H4 (cell line): ENCODE results near the gene CYTH1. TPM values are rescaled to one million over a fixed set of nuclear protein-coding genes. Genes with fewer than 3 reads are reported as not detected.
"Not testable (repeated sequence)": the region's sequence is repeated elsewhere in the genome, so short reads cannot be mapped to it uniquely, and the experiment has no call there.

Source experiments
- DNase-seq: peaks from one replicate; pipeline ENCODE4 v3.0.0-alpha.2; 2015; ENCODE audit warnings: low spot score
- total RNA-seq: library from RNA; depleted of rRNA; stranded (reverse); fragments of >200 nt; shearing (Covaris generic); gene quantifications from 2 replicates; pipeline ENCODE4 v1.2.3, GENCODE V29; 2014

CYTH1 gene
- total RNA-seq, 1 experiment from 2014 or later, result 9.7 TPM

GRCh38 chr17:78692460-78693010 is 89.5 kb downstream of the CYTH1 start:
- no peak for DNase-seq

GRCh38 chr17:78689029-78689428 is 93.0 kb downstream of the CYTH1 start:
- DNase-seq, result no peak

DNA sequence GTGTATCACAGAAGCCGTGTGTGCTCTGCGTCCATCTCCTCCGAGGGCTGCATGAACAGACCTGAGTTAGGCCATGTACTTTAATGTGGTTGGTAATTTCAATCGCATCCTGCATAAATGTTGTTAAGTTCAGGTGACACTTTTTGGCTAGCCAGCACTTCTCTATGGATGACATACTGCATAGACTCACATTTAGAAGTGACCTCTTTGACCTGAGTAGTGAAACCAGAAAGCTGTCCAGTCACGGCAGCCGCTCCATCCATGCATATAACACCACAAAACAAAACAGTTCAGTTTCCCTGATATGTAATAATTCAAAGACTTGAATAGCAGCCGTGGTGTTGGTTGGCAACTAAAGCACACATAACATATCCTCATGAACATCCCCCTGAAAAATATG is 94.1 kb downstream of the CYTH1 start:
- no peak for DNase-seq

GRCh38 chr17:78687125-78687524 is 94.9 kb downstream of the CYTH1 start:
- no peak for DNase-seq

- DNase-seq, result no peak
Observed at GRCh38 chr17:78684026-78684425, 98.0 kb downstream of the CYTH1 start.

GRCh38 chr17:78683408-78683961 is 98.6 kb downstream of the CYTH1 start:
- DNase-seq, result no peak

DNA sequence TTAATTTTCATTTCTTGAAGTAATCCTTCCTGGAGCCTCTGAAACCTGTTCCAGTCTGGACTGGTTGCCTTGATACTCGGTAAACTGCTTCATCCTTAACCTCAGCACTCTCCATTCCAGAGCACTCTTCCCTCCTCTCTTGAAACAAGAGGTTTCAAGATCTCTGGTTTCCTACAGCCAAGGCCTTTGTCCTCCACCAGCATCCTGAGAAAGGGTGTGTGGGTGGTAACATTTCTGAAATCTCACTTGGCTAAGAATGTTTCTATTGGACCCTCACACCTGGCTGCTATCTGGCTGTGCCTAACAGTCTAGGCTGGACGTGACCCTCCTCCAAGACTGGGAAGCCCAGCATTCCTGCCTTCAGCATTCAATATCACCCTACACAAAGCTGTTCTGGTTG is 99.7 kb downstream of the CYTH1 start:
- no peak for DNase-seq

DNA sequence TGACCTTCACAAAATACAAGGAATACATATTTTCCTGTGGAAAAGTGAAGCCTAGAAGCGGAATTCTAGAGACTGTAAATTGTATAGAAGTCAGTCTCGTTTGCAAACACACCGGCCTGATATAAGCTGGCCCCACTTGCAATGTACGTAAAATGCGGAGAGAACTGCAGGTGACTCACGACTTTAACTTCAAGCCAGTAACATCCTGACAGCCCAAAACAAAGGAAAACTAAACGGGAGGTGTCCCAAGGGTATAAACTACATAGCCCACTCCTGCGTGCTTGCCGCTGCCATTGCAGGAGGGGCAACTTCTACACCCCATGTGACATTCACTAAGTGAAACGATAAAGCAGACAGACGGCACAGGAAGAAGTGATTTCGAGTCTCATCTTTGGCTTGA is 101.6 kb downstream of the CYTH1 start:
- DNase-seq, result no peak

DNA sequence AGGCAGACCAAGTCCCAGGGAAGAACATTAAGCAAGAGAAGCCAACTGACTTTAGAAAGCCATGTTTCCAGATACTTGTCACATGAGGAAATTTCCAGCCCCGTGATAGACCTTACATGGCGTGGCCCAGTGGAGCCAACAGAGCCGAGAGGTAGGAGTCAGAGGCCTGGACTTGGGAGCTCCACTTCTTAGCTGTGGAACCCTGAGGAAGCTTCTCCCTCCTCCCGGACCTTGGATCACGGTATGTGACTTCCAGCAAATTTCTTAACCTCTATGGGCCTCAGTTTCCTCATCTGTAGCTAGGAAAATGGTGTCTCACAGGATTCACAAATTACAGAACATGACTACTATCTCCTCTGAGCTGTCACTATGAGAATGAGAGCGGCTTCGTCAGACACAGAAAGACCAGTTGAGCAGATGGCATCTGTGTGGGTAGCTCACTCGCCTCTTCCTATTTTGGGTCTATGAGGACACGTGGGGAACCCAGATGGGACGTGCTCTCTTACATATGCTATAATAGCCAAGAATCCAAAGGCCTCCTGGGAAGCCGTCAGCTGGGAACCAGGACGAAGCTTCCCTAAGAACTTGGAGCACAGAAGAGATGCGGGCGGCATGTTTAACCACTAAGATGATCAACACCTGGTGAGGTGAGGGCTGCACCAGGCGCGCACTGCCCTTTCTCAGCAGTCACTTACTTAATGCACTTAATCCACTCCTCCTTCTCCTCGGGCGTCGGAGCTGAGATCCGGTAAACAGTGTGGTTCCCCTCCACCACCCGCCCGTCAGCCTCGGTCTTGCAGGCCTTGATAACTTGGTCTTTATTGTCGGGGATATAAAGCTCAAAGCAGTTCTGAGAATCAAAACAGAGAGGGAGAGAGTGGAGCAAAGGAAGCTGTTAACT is 102.3 kb downstream of the CYTH1 start:
- no peak for DNase-seq

- DNase-seq, result no peak
Observed at GRCh38 chr17:78678711-78679110, 103.4 kb downstream of the CYTH1 start.

GRCh38 chr17:78678222-78678557 is 103.9 kb downstream of the CYTH1 start:
- DNase-seq, result no peak

GRCh38 chr17:78677303-78678221 is 104.5 kb downstream of the CYTH1 start:
- no peak for DNase-seq

DNA sequence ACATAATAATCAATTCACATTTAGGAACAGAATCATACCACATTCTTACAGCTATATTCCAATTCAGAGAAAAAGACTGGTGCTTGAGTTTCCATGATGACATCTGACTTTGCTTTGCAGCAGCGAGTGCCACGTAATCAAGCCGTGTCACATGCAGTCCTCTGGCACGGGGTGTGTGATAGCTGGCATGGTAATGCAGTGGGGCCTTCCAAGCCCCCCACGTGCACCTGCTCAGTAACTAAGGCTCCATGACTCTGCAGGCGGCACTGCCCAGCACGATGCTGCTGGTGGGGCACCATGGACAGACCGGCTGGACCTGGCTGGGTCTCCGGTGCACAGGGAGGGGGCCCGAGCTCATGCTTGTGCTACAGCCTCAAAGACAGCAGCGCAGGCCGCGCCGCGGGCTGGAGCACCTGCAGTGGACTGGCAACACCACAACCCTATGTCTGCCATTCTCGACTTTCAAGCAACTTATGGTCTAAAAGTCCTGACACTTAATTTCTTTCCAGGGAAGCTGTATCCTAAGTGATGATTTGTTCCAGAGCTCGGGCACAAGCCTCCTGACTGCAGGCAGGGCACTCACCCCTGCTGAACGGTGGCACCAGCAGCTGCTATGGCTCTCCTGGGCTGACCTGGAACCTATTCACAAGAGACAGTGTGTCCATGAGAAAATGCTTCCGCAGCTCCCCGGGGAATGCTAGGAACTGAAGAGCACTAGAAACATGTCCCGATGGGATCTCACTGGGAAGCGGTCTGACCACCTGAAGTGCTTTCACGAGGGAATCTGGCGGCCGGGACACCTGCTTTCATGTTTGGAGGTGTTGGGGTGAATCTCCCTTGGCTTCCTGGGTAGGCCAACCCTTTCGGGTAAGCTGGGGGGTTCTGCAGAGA is 105.4 kb downstream of the CYTH1 start:
- DNase-seq, result no peak

GRCh38 chr17:78675836-78676235 is 106.2 kb downstream of the CYTH1 start:
- DNase-seq, result no peak

GRCh38 chr17:78675316-78675616 is 106.8 kb downstream of the CYTH1 start:
- DNase-seq, result no peak

GRCh38 chr17:78674595-78675315 is 107.3 kb downstream of the CYTH1 start:
- DNase-seq, result no peak

GRCh38 chr17:78674156-78674555 is 107.9 kb downstream of the CYTH1 start:
- DNase-seq, result no peak

DNA sequence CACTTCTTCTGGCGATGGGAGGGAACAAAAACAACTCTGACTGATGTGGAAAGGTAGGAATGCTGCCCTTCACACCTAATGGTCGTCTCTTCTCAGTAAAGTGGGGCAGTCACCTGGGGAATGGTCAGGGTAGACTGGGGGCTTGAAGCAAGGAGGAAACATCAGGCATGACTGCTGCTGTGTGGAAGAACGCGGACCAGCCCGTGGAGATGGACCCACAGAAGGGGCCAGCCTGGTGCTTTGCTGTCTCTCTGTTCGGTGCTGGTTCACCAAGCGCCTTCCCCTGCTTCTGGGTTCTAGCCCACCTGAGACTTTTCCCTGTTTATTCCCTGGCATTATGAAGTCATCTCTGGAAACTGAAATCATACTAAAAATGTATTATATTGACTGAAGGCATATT is 108.7 kb downstream of the CYTH1 start:
- no peak for DNase-seq

DNA sequence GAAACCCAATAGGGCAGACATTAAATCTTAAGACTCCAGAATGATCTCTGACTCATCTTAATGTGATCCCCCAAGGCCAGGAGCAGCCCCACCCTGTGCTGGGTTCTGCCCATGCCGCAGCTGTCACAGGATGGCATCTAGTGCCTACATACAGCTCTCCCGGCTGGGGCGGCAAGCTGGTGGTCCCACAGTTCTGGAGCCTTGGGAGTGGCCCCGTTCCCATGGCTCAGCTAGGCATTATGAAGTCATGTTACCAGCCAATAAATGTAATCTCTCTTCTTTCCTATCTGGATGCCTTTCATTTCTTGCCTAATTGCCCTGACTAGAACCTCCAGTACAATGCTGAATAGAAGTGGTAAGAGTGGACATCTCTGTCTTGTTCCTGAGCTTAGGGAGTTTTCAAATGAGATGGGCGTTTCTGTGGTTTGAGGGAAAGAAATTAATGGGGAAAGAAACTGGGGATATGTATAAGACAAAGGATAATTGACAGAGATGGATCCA is 109.2 kb downstream of the CYTH1 start:
- DNase-seq, result no peak

GRCh38 chr17:78672005-78672404 is 110.1 kb downstream of the CYTH1 start:
- DNase-seq, result no peak

GRCh38 chr17:78671726-78672001 is 110.4 kb downstream of the CYTH1 start:
- DNase-seq, result not testable (repeated sequence)
